ENCODE measurements around the gene PNCK.

PNCK gene

DNA sequence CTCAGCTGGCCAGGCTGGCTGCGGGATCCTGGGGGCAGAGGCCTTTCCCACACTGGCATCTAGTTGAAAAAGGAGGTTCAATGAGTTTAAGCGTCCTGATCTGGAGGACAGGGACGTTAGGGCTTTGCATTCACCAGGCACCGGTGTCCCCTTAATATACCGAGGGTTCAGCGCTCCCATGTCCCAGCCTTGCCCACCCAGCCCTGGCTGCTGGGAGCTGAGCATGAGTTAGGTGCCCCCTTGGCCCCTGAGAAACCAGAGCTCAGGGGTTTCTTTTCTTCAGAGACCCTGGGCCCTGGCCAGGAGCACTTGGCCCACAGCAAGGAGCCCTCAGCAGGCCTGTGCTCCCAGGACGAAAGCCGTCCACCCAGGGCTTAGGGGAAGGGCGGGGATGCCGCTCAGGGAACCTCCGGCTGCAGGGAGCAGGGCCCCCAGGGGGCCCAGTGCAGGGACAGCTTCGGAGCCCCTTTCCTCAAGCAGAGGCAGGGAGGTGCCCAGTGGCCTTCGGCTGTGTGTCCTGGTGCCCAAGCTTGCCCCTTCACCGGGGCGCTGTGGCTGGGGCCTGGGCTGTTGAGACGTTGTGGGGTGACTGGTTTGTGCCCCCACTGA lies 47.5 kb downstream of the PNCK start:
- no peaks in the 10 kb centered on the region for H3K36me3 ChIP-seq (ENCODE audit: insufficient read depth, low read depth, low read length)
- no peaks in the 10 kb centered on the region for H3K4me1 ChIP-seq (ENCODE audit: insufficient read depth, low read length)
- no peak overlapping the region for H3K27ac ChIP-seq (ENCODE audit: low read length)
- H3K27me3 ChIP-seq (ENCODE audit: insufficient read depth, low read length), result no peaks in the 10 kb centered on the region
- no peak overlapping the region for H3K4me3 ChIP-seq (ENCODE audit: low read length)
- H3K9me3 ChIP-seq (ENCODE audit: insufficient read depth, low read depth, low read length), result no peaks in the 10 kb centered on the region
- H3K9ac ChIP-seq (ENCODE audit: low read depth, low read length), result no peak overlapping the region

DNA sequence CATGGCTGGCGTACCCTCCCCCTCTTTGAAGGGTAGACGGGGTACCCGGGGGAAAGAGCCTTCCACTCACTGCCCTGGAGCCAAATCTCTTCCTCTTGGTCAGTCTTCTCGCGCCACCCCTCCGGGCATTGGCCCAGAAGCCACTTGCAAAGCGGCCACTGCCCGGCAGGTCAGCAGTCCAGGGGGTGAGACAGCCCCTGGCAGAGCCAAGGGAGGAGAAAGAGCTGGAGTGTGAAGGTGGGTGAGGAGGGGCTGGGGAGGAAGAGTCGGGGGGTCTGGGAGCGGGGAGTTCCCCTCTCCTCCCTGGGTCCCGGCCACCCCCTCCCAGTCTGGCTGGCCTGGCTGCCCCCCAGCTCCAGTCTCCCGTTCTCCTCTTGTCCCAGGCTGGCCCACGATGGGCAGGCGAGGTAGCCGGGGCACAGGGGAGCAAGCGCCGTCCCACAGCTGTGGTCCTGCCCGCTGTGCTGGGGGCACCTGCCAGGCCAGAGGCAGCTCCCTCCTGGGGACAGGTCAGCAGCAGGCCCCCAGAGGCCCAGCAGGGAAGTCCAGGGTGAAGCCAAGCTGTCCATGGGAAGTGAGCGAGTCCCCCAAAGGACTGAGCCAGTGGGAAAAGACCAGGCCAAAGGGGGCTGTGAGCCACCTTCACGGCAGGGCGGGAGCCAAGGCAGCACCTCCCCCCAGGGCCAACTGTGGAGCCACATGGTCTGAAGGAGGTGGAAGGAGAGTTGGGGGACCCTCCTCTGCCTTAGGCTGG lies 48.2 kb downstream of the PNCK start:
- Histone ChIP-seq H3K9ac (ENCODE audit: low read depth, low read length) (no peak overlapping the region), H3K4me1 (ENCODE audit: insufficient read depth, low read length) (no peaks in the 10 kb centered on the region), H3K27ac (ENCODE audit: low read length) (no peak overlapping the region), H3K4me3 (ENCODE audit: low read length) (no peak overlapping the region), H3K27me3 (ENCODE audit: insufficient read depth, low read length) (no peaks in the 10 kb centered on the region), H3K9me3 (ENCODE audit: insufficient read depth, low read depth, low read length) (no peaks in the 10 kb centered on the region), H3K36me3 (ENCODE audit: insufficient read depth, low read depth, low read length) (no peaks in the 10 kb centered on the region)

DNA sequence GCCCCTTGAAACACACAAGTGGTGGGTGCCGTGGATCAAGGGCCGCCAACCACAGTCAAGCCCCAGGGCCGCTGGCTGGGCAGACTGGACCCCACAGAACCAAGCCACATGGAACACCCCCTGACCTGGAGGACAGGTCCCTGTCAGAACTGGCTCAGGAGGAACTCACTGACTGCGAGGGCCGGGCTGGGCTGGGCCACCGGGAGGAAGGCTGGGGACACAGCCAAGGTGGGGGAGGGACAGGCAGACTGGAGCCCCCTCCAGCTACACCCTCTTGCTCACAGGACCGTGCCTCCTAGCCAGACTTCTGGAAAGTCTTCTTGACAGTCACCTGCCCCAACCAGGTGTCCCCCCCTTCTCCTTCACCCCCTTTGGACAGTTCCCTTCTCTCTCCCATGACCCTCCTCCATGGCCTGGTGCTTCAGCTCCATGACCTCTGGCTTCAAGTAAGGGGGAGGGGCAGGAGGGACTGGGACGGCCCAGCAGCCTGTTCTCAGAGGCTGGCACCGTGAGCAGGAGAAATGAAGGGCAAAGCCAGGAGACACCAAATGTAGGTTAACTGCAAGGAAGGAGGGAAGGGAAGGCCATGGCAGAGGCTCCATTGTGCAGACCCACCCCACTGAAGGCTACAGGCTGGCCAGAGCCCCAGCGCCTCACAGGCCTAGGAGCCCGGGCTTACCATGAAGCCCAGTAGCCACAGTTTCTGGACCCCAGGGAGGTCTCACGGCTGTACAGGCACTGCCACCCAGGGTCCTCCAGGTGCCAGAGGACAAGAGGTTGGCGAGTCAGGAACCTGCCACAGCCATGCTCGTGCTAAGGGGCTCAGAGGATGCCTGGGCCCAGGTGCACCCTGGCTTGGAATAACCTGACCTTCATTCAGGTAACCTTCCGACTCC lies 49.2 kb downstream of the PNCK start:
- no peak overlapping the region for H3K4me3 ChIP-seq (ENCODE audit: low read length)
- H3K9ac ChIP-seq (ENCODE audit: low read depth, low read length), result no peak overlapping the region
- H3K27me3 ChIP-seq (ENCODE audit: insufficient read depth, low read length), result no peaks in the 10 kb centered on the region

DNA sequence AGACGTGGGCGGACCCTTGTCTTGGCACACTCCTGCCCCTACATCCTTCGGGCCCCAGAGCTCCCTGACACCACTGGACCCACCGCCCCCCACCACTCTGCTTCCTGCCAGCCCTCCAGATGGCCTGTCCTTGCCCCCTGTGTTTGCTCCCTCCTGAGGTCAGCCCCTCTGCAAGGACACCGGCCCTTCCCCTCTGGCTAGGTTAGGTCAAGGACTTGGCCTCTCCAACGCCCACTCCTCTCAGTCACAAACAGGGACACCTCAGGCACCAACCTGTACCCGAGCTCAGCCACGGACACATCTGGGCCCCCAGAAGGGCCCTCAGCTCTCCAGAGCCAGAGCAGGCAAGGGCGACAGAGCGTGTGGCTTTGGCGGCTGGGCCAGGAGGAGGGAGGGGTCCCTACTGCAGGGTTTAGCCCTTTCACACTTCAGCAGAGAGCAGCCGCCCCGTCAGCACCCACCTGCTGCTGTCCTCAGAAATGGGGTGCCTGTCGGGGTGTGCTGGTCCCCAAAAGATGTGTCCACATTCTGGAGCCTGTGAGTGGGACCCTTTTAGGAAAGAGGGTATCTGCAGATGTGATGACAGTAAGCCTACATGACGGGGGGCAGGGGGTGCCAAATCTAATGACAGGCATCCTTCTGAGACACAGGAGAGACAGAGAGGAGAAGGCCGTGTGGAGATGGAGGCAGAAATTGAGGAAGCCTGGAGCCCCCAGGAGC lies 50.1 kb downstream of the PNCK start:
- Histone ChIP-seq H3K9me3 (ENCODE audit: insufficient read depth, low read depth, low read length) (no peaks in the 10 kb centered on the region), H3K9ac (ENCODE audit: low read depth, low read length) (no peak overlapping the region), H3K4me1 (ENCODE audit: insufficient read depth, low read length) (no peaks in the 10 kb centered on the region), H3K36me3 (ENCODE audit: insufficient read depth, low read depth, low read length) (no peaks in the 10 kb centered on the region), H3K27me3 (ENCODE audit: insufficient read depth, low read length) (peaks cover 5% of the 10 kb centered on the region), H3K4me3 (ENCODE audit: low read length) (no peak overlapping the region), H3K27ac (ENCODE audit: low read length) (no peak overlapping the region)

More for the DNA sequence above, 49.2 kb downstream of the PNCK start:
- H3K9me3 ChIP-seq (ENCODE audit: insufficient read depth, low read depth, low read length), result no peaks in the 10 kb centered on the region
- no peaks in the 10 kb centered on the region for H3K36me3 ChIP-seq (ENCODE audit: insufficient read depth, low read depth, low read length)
- H3K27ac ChIP-seq (ENCODE audit: low read length), result no peak overlapping the region
- no peaks in the 10 kb centered on the region for H3K4me1 ChIP-seq (ENCODE audit: insufficient read depth, low read length)

DNA sequence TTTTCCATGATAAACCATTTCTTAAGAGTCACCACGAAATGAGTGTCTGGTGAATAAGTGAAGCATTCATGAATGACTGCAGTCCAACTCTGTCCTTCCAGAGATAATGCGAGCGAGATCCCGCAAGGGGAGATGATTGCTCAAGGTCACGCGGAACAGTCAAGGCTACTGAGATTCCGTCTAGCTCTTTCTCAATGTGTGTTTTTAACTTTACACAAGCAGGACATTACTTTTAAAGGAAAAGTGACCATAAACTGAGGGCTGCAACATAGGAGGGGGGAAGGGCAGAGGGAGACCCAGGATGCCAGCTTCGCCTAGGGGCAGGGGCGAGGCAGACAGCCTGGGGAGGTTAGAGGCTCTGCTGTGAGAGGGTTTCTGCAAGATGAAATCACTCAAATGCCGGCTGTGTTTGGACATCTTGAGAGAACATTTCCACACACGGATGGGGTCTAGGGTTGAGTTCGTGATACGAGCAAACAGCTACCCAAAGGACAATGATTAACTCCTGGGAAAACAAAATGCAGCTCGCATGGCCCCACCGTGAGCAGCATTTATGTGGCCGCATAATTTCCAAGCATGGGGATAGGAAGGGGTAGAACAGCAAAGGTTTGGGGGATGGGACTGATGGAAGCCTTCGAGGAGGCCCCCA lies 50.8 kb downstream of the PNCK start:
- H3K27me3 ChIP-seq (ENCODE audit: insufficient read depth, low read length), result peaks cover 11% of the 10 kb centered on the region
- no peaks in the 10 kb centered on the region for H3K4me1 ChIP-seq (ENCODE audit: insufficient read depth, low read length)

DNA sequence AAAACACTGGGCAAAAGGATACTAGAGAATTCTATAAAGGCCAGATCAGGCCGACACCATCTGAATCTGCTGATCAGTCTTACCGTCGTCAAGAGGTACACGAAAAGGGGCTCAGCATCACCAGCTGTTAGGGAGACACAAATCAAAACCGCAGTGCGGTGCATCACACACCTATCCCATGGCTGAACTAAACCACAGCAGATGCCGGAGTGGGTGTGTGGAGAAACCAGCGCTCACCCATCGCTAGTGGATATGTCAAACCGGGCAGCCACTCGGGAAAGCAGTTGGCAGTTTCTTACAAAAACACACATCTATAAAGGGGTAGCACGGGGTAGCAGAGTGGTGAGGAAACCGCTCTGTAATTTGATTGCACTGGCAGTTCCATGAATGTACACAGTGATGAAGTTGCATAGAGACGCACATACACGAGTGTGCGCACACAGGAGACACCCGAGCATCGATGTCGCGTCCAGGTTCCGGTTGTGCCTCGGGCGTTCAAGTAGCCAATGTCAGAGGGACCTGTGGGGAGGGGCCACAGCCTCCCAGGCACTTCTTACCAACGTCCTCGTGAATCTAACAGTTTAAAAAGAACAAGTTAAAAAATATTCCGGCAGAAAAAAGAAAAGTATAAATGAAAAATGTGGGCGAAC lies 51.5 kb downstream of the PNCK start:
- no peak overlapping the region for H3K9ac ChIP-seq (ENCODE audit: low read depth, low read length)
- no peaks in the 10 kb centered on the region for H3K9me3 ChIP-seq (ENCODE audit: insufficient read depth, low read depth, low read length)
- no peaks in the 10 kb centered on the region for H3K36me3 ChIP-seq (ENCODE audit: insufficient read depth, low read depth, low read length)
- H3K27ac ChIP-seq (ENCODE audit: low read length), result no peak overlapping the region
- no peak overlapping the region for H3K4me3 ChIP-seq (ENCODE audit: low read length)
- H3K4me1 ChIP-seq (ENCODE audit: insufficient read depth, low read length), result no peaks in the 10 kb centered on the region
- H3K27me3 ChIP-seq (ENCODE audit: insufficient read depth, low read length), result peaks cover 19% of the 10 kb centered on the region

More for the DNA sequence above, 50.8 kb downstream of the PNCK start:
- H3K27ac ChIP-seq (ENCODE audit: low read length), result no peak overlapping the region
- H3K9me3 ChIP-seq (ENCODE audit: insufficient read depth, low read depth, low read length), result no peaks in the 10 kb centered on the region
- no peak overlapping the region for H3K9ac ChIP-seq (ENCODE audit: low read depth, low read length)
- no peak overlapping the region for H3K4me3 ChIP-seq (ENCODE audit: low read length)
- no peaks in the 10 kb centered on the region for H3K36me3 ChIP-seq (ENCODE audit: insufficient read depth, low read depth, low read length)

DNA sequence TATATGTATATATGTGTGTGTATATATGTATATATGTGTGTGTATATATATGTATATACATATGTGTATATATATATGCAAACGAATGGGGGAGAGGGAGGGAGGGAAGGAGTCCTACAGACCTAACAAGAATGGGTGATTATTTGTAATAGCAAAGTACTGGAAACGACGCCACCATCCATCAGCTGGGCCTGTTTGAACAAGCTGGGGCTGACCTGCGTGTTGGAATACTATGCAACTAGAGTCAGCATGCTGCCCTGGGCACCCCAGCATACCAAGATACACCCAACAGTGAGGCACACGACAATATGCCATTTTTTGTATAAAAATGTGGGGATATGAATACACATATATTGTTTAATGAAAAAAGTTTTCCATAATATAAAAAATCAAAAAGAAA lies 53.0 kb downstream of the PNCK start:
- H3K4me1 ChIP-seq (ENCODE audit: insufficient read depth, low read length), result no peaks in the 10 kb centered on the region
- H3K27me3 ChIP-seq (ENCODE audit: insufficient read depth, low read length), result peaks cover 34% of the 10 kb centered on the region
- H3K9me3 ChIP-seq (ENCODE audit: insufficient read depth, low read depth, low read length), result no peaks in the 10 kb centered on the region
- no peak overlapping the region for H3K27ac ChIP-seq (ENCODE audit: low read length)
- H3K36me3 ChIP-seq (ENCODE audit: insufficient read depth, low read depth, low read length), result no peaks in the 10 kb centered on the region
- no peak overlapping the region for H3K4me3 ChIP-seq (ENCODE audit: low read length)
- no peak overlapping the region for H3K9ac ChIP-seq (ENCODE audit: low read depth, low read length)
